Muscle of arm (tissue), 12 donors: ENCODE measurements around the gene GPD1L. TPM values are rescaled to one million over a fixed set of nuclear protein-coding genes. Genes with fewer than 3 reads are reported as not detected.
A peak's percentile ranks its signal among the peaks of the same experiment; 100 is the strongest.
"Not testable (repeated sequence)": the region's sequence is repeated elsewhere in the genome, so short reads cannot be mapped to it uniquely, and the experiment has no call there.

ENCODE experiments used
- DNase-seq: peaks from one replicate; pipeline ENCODE4 v3.0.0-alpha.2; 2013
- polyA plus RNA-seq, 12 donors: library from polyadenylated mRNA; unstranded; fragments of 120-200 nt; gene quantifications; one replicate each; pipeline ENCODE4 v1.2.1, GENCODE V29; 2013; ENCODE audit not compliant: insufficient read length in 12 of 12

Gene GPD1L
- polyA plus RNA-seq, 12 donors = 19.3 to 58.4 (median 41.3) TPM; not detected in 1

GRCh38 chr3:32177702-32178198 lies 71.3 kb downstream of the GPD1L start:
- peak; percentile 11 for DNase-seq

- no peak for DNase-seq
Measured at GRCh38 chr3:32180141-32180784, 73.8 kb downstream of the GPD1L start.

GRCh38 chr3:32181365-32181764 lies 74.9 kb downstream of the GPD1L start:
- DNase-seq = no peak

GRCh38 chr3:32181796-32182195 lies 75.4 kb downstream of the GPD1L start:
- DNase-seq = no peak

- no peak for DNase-seq
Measured at GRCh38 chr3:32184187-32184730, 77.8 kb downstream of the GPD1L start.

GRCh38 chr3:32186097-32186496 lies 79.7 kb downstream of the GPD1L start:
- DNase-seq = no peak

GRCh38 chr3:32186876-32187275 lies 80.5 kb downstream of the GPD1L start:
- no peak for DNase-seq

- DNase-seq = no peak
Measured at GRCh38 chr3:32189693-32190092, 83.3 kb downstream of the GPD1L start.

GRCh38 chr3:32190556-32190955 lies 84.1 kb downstream of the GPD1L start:
- DNase-seq = not testable (repeated sequence)

- DNase-seq = no peak
Measured at GRCh38 chr3:32193101-32193500, 86.7 kb downstream of the GPD1L start.

- no peak for DNase-seq
Measured at GRCh38 chr3:32194653-32195052, 88.2 kb downstream of the GPD1L start.

- DNase-seq = no peak
Measured at GRCh38 chr3:32195995-32196540, 89.6 kb downstream of the GPD1L start.

GRCh38 chr3:32197991-32198390 lies 91.6 kb downstream of the GPD1L start:
- DNase-seq = no peak

- DNase-seq = no peak
Measured at GRCh38 chr3:32198714-32199113, 92.3 kb downstream of the GPD1L start.

GRCh38 chr3:32200490-32200889 lies 94.1 kb downstream of the GPD1L start:
- DNase-seq = peak; percentile 86

GRCh38 chr3:32200992-32201758 lies 94.8 kb downstream of the GPD1L start:
- peak; percentile 45 for DNase-seq

- no peak for DNase-seq
Measured at GRCh38 chr3:32202496-32202895, 96.1 kb downstream of the GPD1L start.

- no peak for DNase-seq
Measured at GRCh38 chr3:32203854-32204253, 97.4 kb downstream of the GPD1L start.

- DNase-seq = no peak
Measured at GRCh38 chr3:32208447-32208846, 102.0 kb downstream of the GPD1L start.

- no peak for DNase-seq
Measured at GRCh38 chr3:32215185-32215584, 108.8 kb downstream of the GPD1L start.

- DNase-seq = no peak
Measured at GRCh38 chr3:32216172-32216783, 109.9 kb downstream of the GPD1L start.

- DNase-seq = no peak
Measured at GRCh38 chr3:32217339-32217738, 110.9 kb downstream of the GPD1L start.
